ENCODE measurements around the gene SLC6A1. TPM values are rescaled to one million over a fixed set of nuclear protein-coding genes. Genes with fewer than 3 reads are reported as not detected.
"Not testable (repeated sequence)": the region's sequence is repeated elsewhere in the genome, so short reads cannot be mapped to it uniquely, and the experiment has no call there.

Gene SLC6A1
- total RNA-seq, 2 experiments from 2014 or later: not detected

GRCh38 chr3:11074451-11074850, 81.9 kb downstream of the SLC6A1 start:
- H3K4me1 Mint-ChIP-seq: no peaks in the 10 kb centered on the region
- H3K36me3 Mint-ChIP-seq (ENCODE audit: low read depth): no peaks in the 10 kb centered on the region
- ATAC-seq: no peak
- H3K27ac Mint-ChIP-seq: no peak overlapping the region
- DNase-seq: no peak
- peaks cover 25% of the 10 kb centered on the region for H3K27me3 Mint-ChIP-seq
- H3K9me3 Mint-ChIP-seq (ENCODE audit: low read depth): peaks cover 4% of the 10 kb centered on the region
- no peak overlapping the region for H3K4me3 Mint-ChIP-seq
- intact Hi-C loops (cut with DNase I, micrococcal nuclease): no loop called here
- ChIA-PET POLR2A (interaction anchor here (1.0 kb wide), 1 partner anchor 10 kb away, joined by 3 read pairs; no protein-coding TSS in a partner anchor), CTCF (interaction anchor here (2.5 kb wide), 1 partner anchor 14 kb away, joined by 13 read pairs; no protein-coding TSS in a partner anchor)

- H3K4me3 Mint-ChIP-seq; ATAC-seq; H3K36me3 Mint-ChIP-seq (ENCODE audit: low read depth); H3K27ac Mint-ChIP-seq; DNase-seq; intact Hi-C loops (cut with DNase I, micrococcal nuclease); H3K9me3 Mint-ChIP-seq (ENCODE audit: low read depth); POLR2A ChIA-PET; H3K4me1 Mint-ChIP-seq: not testable (repeated sequence)
- CTCF ChIA-PET: interaction anchor here (2.5 kb wide), 1 partner anchor 15 kb away, joined by 13 read pairs; no protein-coding TSS in a partner anchor
- H3K27me3 Mint-ChIP-seq: peaks cover 25% of the 10 kb centered on the region
These were observed 82.6 kb downstream of the SLC6A1 start for GRCh38 chr3:11075122-11075521.

- peaks cover 25% of the 10 kb centered on the region for H3K27me3 Mint-ChIP-seq
- no peaks in the 10 kb centered on the region for H3K4me1 Mint-ChIP-seq
- CTCF ChIA-PET: interaction anchor here (0.7 kb wide), 1 partner anchor 159 kb away, joined by 3 read pairs; no protein-coding TSS in a partner anchor
- H3K9me3 Mint-ChIP-seq (ENCODE audit: low read depth): peaks cover 4% of the 10 kb centered on the region
- H3K36me3 Mint-ChIP-seq (ENCODE audit: low read depth): no peaks in the 10 kb centered on the region
- POLR2A ChIA-PET: no interaction called here
- intact Hi-C loops (cut with DNase I, micrococcal nuclease): no loop called here
- H3K4me3 Mint-ChIP-seq: no peak overlapping the region
- ATAC-seq (no peak), DNase-seq (no peak)
- H3K27ac Mint-ChIP-seq: no peak overlapping the region
These were observed 84.2 kb downstream of the SLC6A1 start for GRCh38 chr3:11076711-11077110.

- no peak for DNase-seq
- Mint-ChIP-seq H3K27me3 (peaks cover 25% of the 10 kb centered on the region), H3K9me3 (ENCODE audit: low read depth) (peaks cover 4% of the 10 kb centered on the region), H3K4me3 (no peak overlapping the region), H3K4me1 (no peaks in the 10 kb centered on the region), H3K36me3 (ENCODE audit: low read depth) (no peaks in the 10 kb centered on the region), H3K27ac (no peak overlapping the region)
- ChIA-PET CTCF (no interaction called here), POLR2A (no interaction called here)
- ATAC-seq: no peak
- intact Hi-C loops (cut with DNase I, micrococcal nuclease): no loop called here
These were observed 84.9 kb downstream of the SLC6A1 start for GRCh38 chr3:11077466-11077865.

DNA sequence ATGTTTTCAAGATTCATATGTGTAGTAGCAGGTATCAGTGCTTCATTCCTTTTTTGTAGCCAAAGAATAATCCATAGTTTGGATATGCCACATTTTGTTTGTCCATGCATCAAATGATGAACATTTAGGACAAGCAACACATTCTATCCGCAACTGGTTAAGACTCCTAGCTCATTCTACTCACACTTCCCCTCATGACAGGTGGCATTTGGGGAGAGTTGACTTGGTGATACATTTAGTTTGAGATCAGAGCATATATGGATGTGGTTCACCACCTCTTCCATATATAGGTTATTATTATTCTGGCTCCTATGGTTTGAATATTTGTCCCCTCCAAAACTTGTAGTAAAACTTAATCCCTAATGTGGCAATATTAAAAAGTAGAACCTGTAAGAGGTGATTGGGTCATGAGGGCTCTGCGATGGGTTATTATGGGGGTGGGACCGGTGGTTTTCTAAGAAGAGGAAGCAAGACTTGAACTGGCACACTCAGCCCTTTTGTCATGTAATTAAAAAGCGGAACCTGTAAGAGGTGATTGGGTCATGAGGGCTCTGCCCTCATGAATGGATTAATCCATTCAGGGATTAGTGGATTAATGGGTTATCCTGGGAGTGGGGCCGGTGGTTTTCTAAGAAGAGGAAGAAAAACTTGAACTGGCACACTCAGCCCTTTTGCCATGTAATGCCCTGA, 86.4 kb downstream of the SLC6A1 start:
- Mint-ChIP-seq H3K27me3 (peaks cover 20% of the 10 kb centered on the region), H3K27ac (no peak overlapping the region), H3K4me1 (no peaks in the 10 kb centered on the region), H3K4me3 (no peak overlapping the region), H3K36me3 (ENCODE audit: low read depth) (no peaks in the 10 kb centered on the region), H3K9me3 (ENCODE audit: low read depth) (peaks cover 4% of the 10 kb centered on the region)
- POLR2A ChIA-PET: no interaction called here
- ATAC-seq (no peak), DNase-seq (no peak)
- intact Hi-C loops (cut with DNase I, micrococcal nuclease): no loop called here
- CTCF ChIA-PET: interaction anchor here (1.1 kb wide), 1 partner anchor 133 kb away, joined by 3 read pairs; no protein-coding TSS in a partner anchor

- Mint-ChIP-seq H3K9me3 (ENCODE audit: low read depth) (peaks cover 2% of the 10 kb centered on the region), H3K4me3 (no peak overlapping the region), H3K27ac (no peak overlapping the region), H3K4me1 (no peaks in the 10 kb centered on the region), H3K27me3 (peaks cover 7% of the 10 kb centered on the region), H3K36me3 (ENCODE audit: low read depth) (no peaks in the 10 kb centered on the region)
- ChIA-PET CTCF (no interaction called here), POLR2A (no interaction called here)
- DNase-seq (no peak), ATAC-seq (no peak)
- intact Hi-C loops (cut with DNase I, micrococcal nuclease): no loop called here
These were observed 87.9 kb downstream of the SLC6A1 start for GRCh38 chr3:11080492-11080891.

DNA sequence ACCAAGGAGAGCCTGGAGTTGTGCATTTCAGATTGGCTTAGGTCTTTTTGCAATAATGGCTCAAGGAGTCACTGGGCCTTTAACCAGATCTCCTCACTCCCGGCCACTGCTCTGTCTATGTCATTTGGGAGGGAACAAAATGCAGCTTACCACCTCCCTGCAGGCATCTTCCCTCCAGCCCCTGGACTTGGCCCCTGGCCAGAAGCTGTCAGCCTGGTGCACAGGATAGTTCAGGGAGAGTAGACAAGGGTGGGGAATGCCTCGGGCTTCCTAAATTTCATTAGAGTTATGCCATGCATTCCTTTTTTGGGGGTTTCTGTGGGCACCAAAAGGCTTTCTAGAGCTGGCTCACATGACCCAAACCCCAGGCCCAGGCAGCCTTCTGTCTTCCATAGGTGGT, 91.5 kb downstream of the SLC6A1 start:
- intact Hi-C loops (cut with DNase I, micrococcal nuclease): no loop called here
- ChIA-PET POLR2A (no interaction called here), CTCF (no interaction called here)
- DNase-seq: no peak
- Mint-ChIP-seq H3K4me1 (no peaks in the 10 kb centered on the region), H3K27me3 (peaks cover 2% of the 10 kb centered on the region), H3K27ac (no peak overlapping the region), H3K4me3 (no peak overlapping the region), H3K9me3 (ENCODE audit: low read depth) (no peaks in the 10 kb centered on the region), H3K36me3 (ENCODE audit: low read depth) (no peaks in the 10 kb centered on the region)
- no peak for ATAC-seq

- Mint-ChIP-seq H3K9me3 (ENCODE audit: low read depth) (no peaks in the 10 kb centered on the region), H3K27ac (no peak overlapping the region), H3K4me1 (no peaks in the 10 kb centered on the region), H3K27me3 (peaks cover 2% of the 10 kb centered on the region), H3K4me3 (no peak overlapping the region), H3K36me3 (ENCODE audit: low read depth) (no peaks in the 10 kb centered on the region)
- DNase-seq (no peak), ATAC-seq (no peak)
- intact Hi-C loops (cut with DNase I, micrococcal nuclease): no loop called here
- ChIA-PET CTCF (interaction anchor here (0.6 kb wide), 1 partner anchor 24 kb away, joined by 3 read pairs; no protein-coding TSS in a partner anchor), POLR2A (no interaction called here)
These were observed 92.1 kb downstream of the SLC6A1 start for GRCh38 chr3:11084677-11085076.

- DNase-seq (no peak), ATAC-seq (no peak)
- Mint-ChIP-seq H3K4me3 (no peak overlapping the region), H3K4me1 (no peaks in the 10 kb centered on the region), H3K27me3 (peaks cover 2% of the 10 kb centered on the region), H3K27ac (no peak overlapping the region), H3K9me3 (ENCODE audit: low read depth) (no peaks in the 10 kb centered on the region), H3K36me3 (ENCODE audit: low read depth) (no peaks in the 10 kb centered on the region)
- intact Hi-C loops (cut with DNase I, micrococcal nuclease): no loop called here
- CTCF ChIA-PET: interaction anchor here (0.6 kb wide), 1 partner anchor 25 kb away, joined by 3 read pairs; no protein-coding TSS in a partner anchor
- POLR2A ChIA-PET: interaction anchor here (0.6 kb wide), 1 partner anchor 15 kb away, joined by 3 read pairs; no protein-coding TSS in a partner anchor
These were observed 92.7 kb downstream of the SLC6A1 start for GRCh38 chr3:11085093-11085840.

DNA sequence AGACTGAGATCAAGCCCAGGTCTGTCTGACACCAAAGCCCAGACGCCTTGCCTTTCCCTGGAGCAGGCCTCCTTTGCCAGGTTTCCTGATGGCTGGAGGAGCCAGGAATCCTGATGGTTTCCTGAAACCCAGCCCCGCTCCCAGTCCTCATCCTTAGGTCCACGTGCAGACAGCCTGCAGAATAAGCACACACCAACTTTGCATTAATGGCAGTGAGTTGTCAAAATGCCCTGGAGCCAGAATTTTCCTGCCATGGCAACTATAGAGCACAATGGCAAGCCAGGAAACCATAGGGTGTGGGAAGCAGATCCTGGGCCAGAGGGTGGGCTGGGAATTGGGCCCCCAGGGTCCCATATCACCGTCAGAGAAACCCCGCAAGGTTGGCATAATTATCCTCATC, 94.3 kb downstream of the SLC6A1 start:
- H3K9me3 Mint-ChIP-seq (ENCODE audit: low read depth): no peaks in the 10 kb centered on the region
- no peaks in the 10 kb centered on the region for H3K36me3 Mint-ChIP-seq (ENCODE audit: low read depth)
- H3K4me1 Mint-ChIP-seq: no peaks in the 10 kb centered on the region
- intact Hi-C loops (cut with DNase I, micrococcal nuclease): no loop called here
- peaks cover 2% of the 10 kb centered on the region for H3K27me3 Mint-ChIP-seq
- ATAC-seq (no peak), DNase-seq (no peak)
- no peak overlapping the region for H3K4me3 Mint-ChIP-seq
- H3K27ac Mint-ChIP-seq: no peak overlapping the region
- POLR2A ChIA-PET: no interaction called here
- CTCF ChIA-PET: no interaction called here

DNA sequence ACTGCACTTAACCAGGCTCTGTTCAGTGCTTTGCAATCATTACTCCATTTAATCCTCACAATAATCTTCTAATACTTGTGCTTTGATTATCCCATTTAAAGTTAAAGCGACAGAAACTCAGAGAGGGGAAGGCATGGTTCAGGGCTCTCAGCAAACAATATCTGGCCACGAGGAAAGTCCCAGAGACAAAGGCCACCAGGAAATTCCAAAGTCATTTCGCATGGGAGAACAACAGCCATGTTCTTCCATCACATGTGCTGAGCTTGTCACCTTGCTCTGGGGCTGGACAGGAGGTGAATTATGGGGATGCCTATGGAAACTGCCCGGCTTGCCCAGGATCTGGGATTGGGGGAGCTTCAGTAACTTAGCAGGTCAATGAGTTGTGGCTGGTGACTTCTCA, 95.5 kb downstream of the SLC6A1 start:
- intact Hi-C loops (cut with DNase I, micrococcal nuclease): no loop called here
- ChIA-PET POLR2A (no interaction called here), CTCF (interaction anchor here (0.8 kb wide), 1 partner anchor 27 kb away, joined by 3 read pairs; no protein-coding TSS in a partner anchor)
- no peak for DNase-seq
- no peak for ATAC-seq
- no peaks in the 10 kb centered on the region for H3K4me1 Mint-ChIP-seq
- H3K27me3 Mint-ChIP-seq: peaks cover 2% of the 10 kb centered on the region
- H3K4me3 Mint-ChIP-seq: no peak overlapping the region
- no peaks in the 10 kb centered on the region for H3K9me3 Mint-ChIP-seq (ENCODE audit: low read depth)
- H3K27ac Mint-ChIP-seq: no peak overlapping the region
- no peaks in the 10 kb centered on the region for H3K36me3 Mint-ChIP-seq (ENCODE audit: low read depth)

- Mint-ChIP-seq H3K27me3 (peaks cover 2% of the 10 kb centered on the region), H3K9me3 (ENCODE audit: low read depth) (no peaks in the 10 kb centered on the region), H3K4me3 (no peak overlapping the region), H3K27ac (no peak overlapping the region), H3K36me3 (ENCODE audit: low read depth) (no peaks in the 10 kb centered on the region), H3K4me1 (no peaks in the 10 kb centered on the region)
- DNase-seq (no peak), ATAC-seq (no peak)
- ChIA-PET POLR2A (no interaction called here), CTCF (no interaction called here)
- intact Hi-C loops (cut with DNase I, micrococcal nuclease): no loop called here
These were observed 96.3 kb downstream of the SLC6A1 start for GRCh38 chr3:11088831-11089230.
